ENCODE data around the gene CORO7. TPM values are rescaled to one million over a fixed set of nuclear protein-coding genes. Genes with fewer than 3 reads are reported as not detected.

The CORO7 gene
- total and polyA plus RNA-seq, 9 of the 15 experiments (the other 6 are each of a cell fraction or from before 2014, with no cell fraction given) = 0.45 to 77.2 (median 18.7) TPM

DNA sequence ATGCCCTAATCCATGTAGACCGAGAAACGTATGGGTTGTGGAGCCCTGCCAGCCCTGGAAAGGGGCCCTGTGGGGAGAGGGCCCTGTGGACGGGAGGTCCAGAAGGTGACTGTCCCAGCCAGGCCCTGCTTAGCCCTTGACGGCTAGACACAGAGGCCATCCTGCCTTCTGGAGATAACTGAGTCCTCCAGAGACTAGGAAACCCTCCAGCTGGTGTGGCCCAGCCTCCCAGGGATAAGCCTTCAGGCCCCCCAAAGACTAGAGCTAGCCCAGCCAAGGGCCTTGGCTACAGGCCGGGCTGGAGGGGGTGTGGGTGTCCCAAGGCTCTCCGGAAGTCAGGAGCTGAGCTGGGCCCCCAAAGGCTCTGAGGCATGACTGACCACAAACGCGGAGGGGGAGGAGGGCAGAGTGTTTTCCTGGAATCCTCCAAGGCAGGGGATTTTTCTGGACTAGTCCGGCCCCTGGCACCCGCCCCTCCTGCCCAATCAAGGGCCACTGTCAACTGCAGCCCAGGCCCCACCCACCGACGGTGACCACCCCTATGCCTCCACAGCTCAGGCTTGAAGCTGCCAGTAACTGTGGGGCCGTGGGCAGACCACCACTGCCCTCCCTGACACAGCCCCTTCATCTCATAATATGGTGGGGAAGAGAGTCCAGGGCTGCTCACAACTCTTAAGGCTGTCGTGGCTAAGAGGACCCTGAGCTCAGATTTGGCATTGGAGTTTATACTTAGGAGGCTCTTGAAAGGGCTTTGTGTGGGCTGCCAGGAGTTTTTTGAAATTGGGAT lies 45.6 kb downstream of the CORO7 start:
- ATAC-seq = peak; percentile 59
- H3K4me3 ChIP-seq = peak overlapping the region; percentile 60; the same call in 1 of the 2 replicates
- TF ChIP-seq ZNF12 (CRISPR knock-in tag; IDR thresholded peaks at IDR 0.05) (0 out of 2 replicates have a peak, but pooled peaks have one; percentile 36), PHF21A (IDR thresholded peaks at IDR 0.05; ENCODE audit: borderline replicate concordance, low read depth) (peak; percentile 50; the same call in 1 of the 2 replicates), CBFA2T2 (conservative IDR thresholded peaks at IDR 0.05) (peak; percentile 34), ZBTB33 (CRISPR knock-in tag; IDR thresholded peaks at IDR 0.05) (peak; percentile 26; the same call in 1 of the 2 replicates), NCOA6 (IDR thresholded peaks at IDR 0.05) (no peak), NEUROD1 (IDR thresholded peaks at IDR 0.05; ENCODE audit: borderline replicate concordance, low read depth, low read length, partially characterized antibody) (peak; percentile 11), CREB1 (IDR thresholded peaks at IDR 0.05) (no peak), CREB1 (CRISPR knock-in tag; IDR thresholded peaks at IDR 0.05) (no peak), ELF4 (CRISPR knock-in tag; IDR thresholded peaks at IDR 0.05) (no peak), E2F6 (IDR thresholded peaks at IDR 0.05; ENCODE audit: borderline replicate concordance in 1 of 2, extremely low read depth in 1 of 2, insufficient read depth in 1 of 2, insufficient read length in 1 of 2, low read depth in 1 of 2, low read length in 1 of 2, poor library complexity in 1 of 2, severe bottlenecking in 1 of 2) (peak in 1 of 2 experiments; percentile 12), TCF3 (CRISPR knock-in tag; IDR thresholded peaks at IDR 0.05) (peak; percentile 54), SIN3A (IDR thresholded peaks at IDR 0.05; ENCODE audit: borderline replicate concordance in 2 of 2, control insufficient read depth in 1 of 2, low read depth in 2 of 2, low read length in 2 of 2) (0 out of 4 replicates have a peak, but pooled peaks of 1 of the 2 experiments have one; percentile 1), MED1 (CRISPR knock-in tag; IDR thresholded peaks at IDR 0.05; ENCODE audit: borderline replicate concordance) (no peak), MITF (IDR thresholded peaks at IDR 0.05) (peak; percentile 41; the same call in 1 of the 2 replicates)
- TF ChIP-seq, protein P1, sequence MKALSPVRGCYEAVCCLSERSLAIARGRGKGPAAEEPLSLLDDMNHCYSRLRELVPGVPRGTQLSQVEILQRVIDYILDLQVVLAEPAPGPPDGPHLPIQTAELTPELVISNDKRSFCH (CRISPR knock-in tag; IDR thresholded peaks at IDR 0.05) = no peak
- TF ChIP-seq, protein P1 (tag; IDR thresholded peaks at IDR 0.05) = 0 out of 2 replicates have a peak, but pooled peaks have one; percentile 15

More for the DNA sequence above, 45.6 kb downstream of the CORO7 start:
- no peaks in the 10 kb centered on the region for H3K9me3 ChIP-seq (replicated peaks; ENCODE audit: control insufficient read depth, insufficient read depth, low read depth, low read length)
- H2AFZ ChIP-seq (ENCODE audit: low read depth, low read length) = peak overlapping the region; percentile 61
- peak; percentile 75 to 91 (median 80) for DNase-seq (ENCODE audit: extremely low read depth in 1 of 4, low spot score in 3 of 4)
- in situ Hi-C loops (cut with MboI) (no loop called here), intact Hi-C loops (cut with micrococcal nuclease) (no loop called here)
- peaks cover 5% of the 10 kb centered on the region for H3K9me1 ChIP-seq (ENCODE audit: control insufficient read depth, insufficient read depth, low read length)
- peak overlapping the region; percentile 75 for H3K4me2 ChIP-seq (ENCODE audit: insufficient read depth, low read length)
- FAIRE-seq = peak; percentile 87
- H3K79me2 ChIP-seq (ENCODE audit: control insufficient read depth, insufficient read depth, low read length) = peaks cover 14% of the 10 kb centered on the region
- ChIA-PET CTCF (ENCODE audit: low intra/inter-chr PET ratio) (no interaction called here), POLR2A (interaction anchor here (0.6 to 1.6 kb wide), 11 partner anchors 9 to 1137 kb away, joined by 3 to 7 read pairs (median 3); no protein-coding TSS in a partner anchor)
- WGBS (ENCODE audit: insufficient coverage, low coverage, missing lambda C conversion rate) = 5% methylated on average over 14 of the region's 14 CpGs
- peak overlapping the region; percentile 75 for H3K27ac ChIP-seq (ENCODE audit: extremely low read depth, low read depth, low read length)
- peaks cover 6% of the 10 kb centered on the region; the same call in 1 of the 3 replicates for H3K36me3 ChIP-seq (ENCODE audit: control insufficient read depth, insufficient read depth, low read length)
- peaks cover 6% of the 10 kb centered on the region; the same call in 1 of the 2 replicates for H4K20me1 ChIP-seq (replicated peaks; ENCODE audit: control insufficient read depth, insufficient read depth, low read length)
- peaks cover 49 to 80% of the 10 kb centered on the region in 2 experiments for H3K4me1 ChIP-seq (replicated peaks in 1 of 2; ENCODE audit: control insufficient read depth in 2 of 2, insufficient read depth in 2 of 2, low read length in 2 of 2)
- BruUV-seq (replicated peaks) = no TSS peak
- H3K9ac ChIP-seq (ENCODE audit: insufficient read depth in 1 of 2, low read depth in 2 of 2, low read length in 2 of 2) = peak overlapping the region; percentile 59 to 91
- no peaks in the 10 kb centered on the region for H3K27me3 ChIP-seq (ENCODE audit: control insufficient read depth in 2 of 2, insufficient read depth in 2 of 2, low read length in 2 of 2)

All from K562 (cell line).